CD4-positive, alpha-beta memory T cell (primary cell): ENCODE measurements around the gene LYRM4. TPM values are rescaled to one million over a fixed set of nuclear protein-coding genes. Genes with fewer than 3 reads are reported as not detected.

Source experiments
- CTCF ChIA-PET: fragments of 350-600 bp; sonication (Branson Sonifier 250); formaldehyde crosslinking; loops from one replicate; lab custom pipeline; 2021; ENCODE audit warnings: inconsistent platforms; ENCODE audit not compliant: partially characterized antibody; lab: Charles Lee
- POLR2A ChIA-PET: fragments of 350-600 bp; sonication (Branson Sonifier 250); formaldehyde crosslinking; loops from one replicate; lab custom pipeline; 2021; ENCODE audit not compliant: partially characterized antibody; lab: Charles Lee
- DNase-seq, 5 donors: peaks; one replicate each; pipeline versions ENCODE4 v3.0.0 to v3.0.0-alpha.2; 2020 to 2022; ENCODE audit warnings: mixed read lengths in 1 of 5
- H3K27ac ChIP-seq: one replicate; pipeline ENCODE4 v1.7.0; 2013; ENCODE audit warnings: low read depth, low read length
- H3K27me3 ChIP-seq: 2 replicates; pipeline ENCODE4 v1.7.0; 2013; ENCODE audit warnings: mild to moderate bottlenecking, low read length, moderate library complexity; ENCODE audit not compliant: insufficient read depth
- H3K36me3 ChIP-seq: 2 replicates; pipeline ENCODE4 v1.7.0; 2013; ENCODE audit warnings: mild to moderate bottlenecking, low read length, moderate library complexity; ENCODE audit not compliant: insufficient read depth
- H3K4me1 ChIP-seq: 2 replicates; pipeline ENCODE4 v1.7.0; 2013; ENCODE audit warnings: mild to moderate bottlenecking, low read length, moderate library complexity; ENCODE audit not compliant: insufficient read depth
- H3K4me3 ChIP-seq, 2 donors: one replicate each; pipeline ENCODE4 v1.7.0; 2013; ENCODE audit warnings: low read length in 2 of 2, mild to moderate bottlenecking in 1 of 2
- H3K9me3 ChIP-seq, 2 donors: one replicate each; pipeline ENCODE4 v1.7.0; 2013; ENCODE audit warnings: low read length in 2 of 2, control low read depth in 1 of 2; ENCODE audit not compliant: control insufficient read depth in 1 of 2
- H3K27ac Mint-ChIP-seq, 7 donors: one replicate each; pipeline ENCODE4 v1.8.0; 2020 to 2021; ENCODE audit warnings: mixed read lengths in 7 of 7, mild to moderate bottlenecking in 6 of 7, inconsistent platforms in 3 of 7, moderate library complexity in 3 of 7
- H3K27me3 Mint-ChIP-seq, 2 donors: one replicate each; pipeline ENCODE4 v1.8.0; 2020 to 2021; ENCODE audit warnings: mixed read lengths in 2 of 2
- H3K36me3 Mint-ChIP-seq, 2 donors: one replicate each; pipeline ENCODE4 v1.8.0; 2020 to 2021; ENCODE audit warnings: mixed read lengths in 2 of 2, inconsistent platforms in 1 of 2, mild to moderate bottlenecking in 1 of 2
- H3K4me1 Mint-ChIP-seq, 4 donors: one replicate each; pipeline ENCODE4 v1.8.0; 2020 to 2021; ENCODE audit warnings: mixed read lengths in 4 of 4, mild to moderate bottlenecking in 1 of 4
- H3K4me3 Mint-ChIP-seq, 8 donors: one replicate each; pipeline ENCODE4 v1.8.0; 2020 to 2021; ENCODE audit warnings: mixed read lengths in 8 of 8, mild to moderate bottlenecking in 7 of 8, moderate library complexity in 6 of 8, inconsistent platforms in 3 of 8
- H3K9me3 Mint-ChIP-seq, 8 donors: one replicate each; pipeline ENCODE4 v1.8.0; 2020 to 2021; ENCODE audit warnings: mixed read lengths in 8 of 8, mild to moderate bottlenecking in 5 of 8, inconsistent platforms in 3 of 8, moderate library complexity in 1 of 8
- intact Hi-C: fragments of 100-400 bp; cut with micrococcal nuclease; formaldehyde crosslinking; loops from one replicate; pipeline ENCODE4 v1.15.1; 2023
- polyA plus RNA-seq, 2 donors: library from polyadenylated mRNA; unstranded; fragments of 300-500 nt; fragmentation: Illumina TruSeq; gene quantifications; one replicate each; pipeline ENCODE4 v1.2.3, GENCODE V29; 2021
- total RNA-seq, 2 experiments: library from RNA; stranded (reverse); gene quantifications; one replicate each; pipeline ENCODE4 v1.2.3, GENCODE V29; 2021

Gene LYRM4
- total and polyA plus RNA-seq, 4 experiments from 2014 or later: 10.6 to 26.4 (median 15.2) TPM

GRCh38 chr6:5260111-5260620 is 584 bp downstream of the LYRM4 start:
- ChIA-PET POLR2A (interaction anchor here (0.5 to 2.7 kb wide), 6 partner anchors 76 to 1399 kb away, joined by 3 to 17 read pairs (median 4); partner anchors contain the start of gene RPP40), CTCF (interaction anchor here (1.5 to 1.7 kb wide), 2 partner anchors 42 to 116 kb away, joined by 4 to 5 read pairs; no protein-coding TSS in a partner anchor)
- Mint-ChIP-seq H3K27ac (peak overlapping the region; percentile 98 to 100 (median 99)), H3K9me3 (no peaks in the 10 kb centered on the region), H3K4me3 (peak overlapping the region; percentile 90 to 99 (median 96)), H3K36me3 (peaks cover under 1 to 10% of the 10 kb centered on the region in 2 donors), H3K27me3 (no peaks in the 10 kb centered on the region), H3K4me1 (peaks cover 17 to 38% (median 25%) of the 10 kb centered on the region in 4 donors)
- Histone ChIP-seq H3K9me3 (no peaks in the 10 kb centered on the region), H3K27ac (peak overlapping the region; percentile 95), H3K4me3 (peak overlapping the region; percentile 80 to 96), H3K27me3 (no peaks in the 10 kb centered on the region), H3K36me3 (no peaks in the 10 kb centered on the region), H3K4me1 (peaks cover 21% of the 10 kb centered on the region)
- intact Hi-C loops: loop anchor here (1.0 to 10.0 kb wide), 8 partner anchors 43 to 1903 kb away; partner anchors contain the start of genes CDYL, NRN1 and RREB1
- DNase-seq: peak; percentile 84 to 87 (median 87)

GRCh38 chr6:5259428-5259827 is 1.3 kb downstream of the LYRM4 start:
- Histone ChIP-seq H3K4me3 (no peak overlapping the region), H3K27me3 (no peaks in the 10 kb centered on the region), H3K27ac (peak overlapping the region; percentile 95), H3K36me3 (no peaks in the 10 kb centered on the region), H3K9me3 (no peaks in the 10 kb centered on the region), H3K4me1 (peaks cover 21% of the 10 kb centered on the region)
- Mint-ChIP-seq H3K9me3 (no peaks in the 10 kb centered on the region), H3K36me3 (peaks cover 7 to 12% of the 10 kb centered on the region in 2 donors), H3K4me1 (peaks cover 15 to 38% (median 21%) of the 10 kb centered on the region in 4 donors), H3K4me3 (peak overlapping the region; percentile 90 to 99 (median 96)), H3K27ac (peak overlapping the region; percentile 98 to 100 (median 99)), H3K27me3 (no peaks in the 10 kb centered on the region)
- CTCF ChIA-PET: interaction anchor here (1.5 to 1.7 kb wide), 2 partner anchors 43 to 115 kb away, joined by 4 to 5 read pairs; no protein-coding TSS in a partner anchor
- no peak for DNase-seq
- intact Hi-C loops: no loop called here
- POLR2A ChIA-PET: interaction anchor here (2.7 kb wide), 1 partner anchor 85 kb away, joined by 17 read pairs; no protein-coding TSS in a partner anchor

GRCh38 chr6:5257400-5257799 is 3.4 kb downstream of the LYRM4 start:
- no peaks in the 10 kb centered on the region for H3K36me3 ChIP-seq
- no peaks in the 10 kb centered on the region for H3K9me3 Mint-ChIP-seq
- ChIA-PET POLR2A (no interaction called here), CTCF (no interaction called here)
- H3K9me3 ChIP-seq: no peaks in the 10 kb centered on the region
- peaks cover 16% of the 10 kb centered on the region for H3K4me1 ChIP-seq
- peak overlapping the region in 1 of 8 donors; percentile 60 for H3K4me3 Mint-ChIP-seq
- no peaks in the 10 kb centered on the region for H3K27me3 ChIP-seq
- H3K4me1 Mint-ChIP-seq: peaks cover 13 to 34% (median 21%) of the 10 kb centered on the region in 4 donors
- peaks cover 11 to 15% of the 10 kb centered on the region in 2 donors for H3K36me3 Mint-ChIP-seq
- no peaks in the 10 kb centered on the region for H3K27me3 Mint-ChIP-seq
- no peak overlapping the region for H3K27ac ChIP-seq
- H3K27ac Mint-ChIP-seq: peak overlapping the region in 1 of 7 donors; percentile 78
- no peak overlapping the region for H3K4me3 ChIP-seq
- intact Hi-C loops: no loop called here
- DNase-seq: no peak

GRCh38 chr6:5256952-5257351 is 3.8 kb downstream of the LYRM4 start:
- peaks cover 12% of the 10 kb centered on the region for H3K4me1 ChIP-seq
- intact Hi-C loops: no loop called here
- Mint-ChIP-seq H3K36me3 (peaks cover 14 to 16% of the 10 kb centered on the region in 2 donors), H3K4me3 (no peak overlapping the region), H3K4me1 (peaks cover 13 to 29% (median 20%) of the 10 kb centered on the region in 4 donors), H3K9me3 (no peaks in the 10 kb centered on the region), H3K27me3 (no peaks in the 10 kb centered on the region), H3K27ac (no peak overlapping the region)
- ChIA-PET CTCF (interaction anchor here (1.2 kb wide), 1 partner anchor 113 kb away, joined by 5 read pairs; no protein-coding TSS in a partner anchor), POLR2A (no interaction called here)
- DNase-seq: no peak
- no peaks in the 10 kb centered on the region for H3K9me3 ChIP-seq
- no peaks in the 10 kb centered on the region for H3K27me3 ChIP-seq
- no peak overlapping the region for H3K27ac ChIP-seq
- H3K36me3 ChIP-seq: no peaks in the 10 kb centered on the region
- H3K4me3 ChIP-seq: no peak overlapping the region

GRCh38 chr6:5250911-5251310 is 9.8 kb downstream of the LYRM4 start:
- Mint-ChIP-seq H3K27me3 (no peaks in the 10 kb centered on the region), H3K36me3 (peaks cover 13 to 22% of the 10 kb centered on the region in 2 donors), H3K4me3 (no peak overlapping the region), H3K9me3 (no peaks in the 10 kb centered on the region), H3K4me1 (peaks cover 0 to 3% (median 1%) of the 10 kb centered on the region in 4 donors), H3K27ac (no peak overlapping the region)
- CTCF ChIA-PET: no interaction called here
- intact Hi-C loops: no loop called here
- no peaks in the 10 kb centered on the region for H3K36me3 ChIP-seq
- POLR2A ChIA-PET: no interaction called here
- no peak overlapping the region for H3K4me3 ChIP-seq
- no peak overlapping the region for H3K27ac ChIP-seq
- DNase-seq: no peak
- no peaks in the 10 kb centered on the region for H3K4me1 ChIP-seq
- no peaks in the 10 kb centered on the region for H3K27me3 ChIP-seq
- no peaks in the 10 kb centered on the region for H3K9me3 ChIP-seq

- Histone ChIP-seq H3K36me3 (no peaks in the 10 kb centered on the region), H3K4me3 (no peak overlapping the region), H3K27ac (no peak overlapping the region), H3K4me1 (no peaks in the 10 kb centered on the region), H3K27me3 (no peaks in the 10 kb centered on the region), H3K9me3 (no peaks in the 10 kb centered on the region)
- no peak for DNase-seq
- peaks cover 0 to 3% (median 1%) of the 10 kb centered on the region in 4 donors for H3K4me1 Mint-ChIP-seq
- peaks cover 13 to 22% of the 10 kb centered on the region in 2 donors for H3K36me3 Mint-ChIP-seq
- POLR2A ChIA-PET: no interaction called here
- no peaks in the 10 kb centered on the region for H3K9me3 Mint-ChIP-seq
- no peak overlapping the region for H3K27ac Mint-ChIP-seq
- intact Hi-C loops: no loop called here
- H3K27me3 Mint-ChIP-seq: no peaks in the 10 kb centered on the region
- CTCF ChIA-PET: no interaction called here
- H3K4me3 Mint-ChIP-seq: no peak overlapping the region
Measured at GRCh38 chr6:5250451-5250850, 10.3 kb downstream of the LYRM4 start.

GRCh38 chr6:5249451-5250122 is 11.2 kb downstream of the LYRM4 start:
- Mint-ChIP-seq H3K9me3 (no peaks in the 10 kb centered on the region), H3K36me3 (peaks cover 13 to 16% of the 10 kb centered on the region in 2 donors), H3K4me1 (peaks cover 0 to 3% (median 1%) of the 10 kb centered on the region in 4 donors), H3K27me3 (no peaks in the 10 kb centered on the region), H3K4me3 (no peak overlapping the region), H3K27ac (no peak overlapping the region)
- no peak for DNase-seq
- no peak overlapping the region for H3K27ac ChIP-seq
- H3K4me3 ChIP-seq: no peak overlapping the region
- H3K27me3 ChIP-seq: no peaks in the 10 kb centered on the region
- intact Hi-C loops: no loop called here
- H3K36me3 ChIP-seq: no peaks in the 10 kb centered on the region
- ChIA-PET POLR2A (no interaction called here), CTCF (interaction anchor here (1.0 kb wide), 1 partner anchor 105 kb away, joined by 3 read pairs; no protein-coding TSS in a partner anchor)
- no peaks in the 10 kb centered on the region for H3K9me3 ChIP-seq
- H3K4me1 ChIP-seq: no peaks in the 10 kb centered on the region
